GM19455 (cell line): Measurements from ENCODE around the gene CCT8L2.
"Not testable (repeated sequence)": the region's sequence is repeated elsewhere in the genome, so short reads cannot be mapped to it uniquely, and the experiment has no call there.

Experiments
- ATAC-seq: cut with Tn5 transposase; IDR thresholded peaks from one replicate; pipeline ENCODE4 v1.9.1; 2021; ENCODE audit not compliant: unreplicated experiment

The CCT8L2 gene

DNA sequence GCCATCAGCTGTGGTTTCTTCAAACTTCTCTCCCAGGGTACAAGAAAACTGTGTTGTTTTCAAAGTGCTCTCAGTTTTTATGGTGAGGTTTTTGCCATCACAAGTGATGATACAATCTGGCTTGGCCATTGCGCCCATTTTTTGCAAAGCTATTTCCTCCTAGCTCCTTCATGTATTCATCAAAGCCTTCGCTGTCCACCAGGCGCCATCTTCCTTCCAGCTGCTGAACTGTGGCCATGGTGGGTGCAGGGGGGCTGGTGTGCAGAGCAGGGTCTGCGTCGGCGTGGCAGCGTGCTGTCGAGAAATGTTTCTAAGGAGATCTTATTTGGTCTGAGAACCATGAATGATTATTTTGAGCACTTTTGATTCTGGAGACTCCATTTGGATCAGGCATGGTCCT is 2.6 kb upstream of the CCT8L2 start:
- ATAC-seq: not testable (repeated sequence)

DNA sequence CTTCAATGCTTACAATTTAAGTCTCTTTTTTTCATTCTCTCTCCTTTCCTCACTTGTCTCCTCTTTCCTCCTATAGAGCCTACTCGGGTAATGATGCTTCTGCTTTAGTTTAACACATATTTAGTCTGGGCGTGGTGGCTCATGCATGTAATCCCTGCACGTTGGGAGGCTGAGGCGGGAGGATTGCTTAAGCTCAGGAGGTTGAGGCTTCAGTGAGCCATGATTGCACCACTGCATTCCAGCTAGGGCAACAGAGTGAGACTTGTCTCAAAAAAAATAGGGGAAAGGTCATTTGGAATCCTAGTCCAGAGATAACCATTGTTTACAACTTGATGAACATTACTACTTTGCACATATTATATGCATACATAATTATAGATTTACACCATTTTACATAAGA is 1.4 kb upstream of the CCT8L2 start:
- no peak for ATAC-seq

DNA sequence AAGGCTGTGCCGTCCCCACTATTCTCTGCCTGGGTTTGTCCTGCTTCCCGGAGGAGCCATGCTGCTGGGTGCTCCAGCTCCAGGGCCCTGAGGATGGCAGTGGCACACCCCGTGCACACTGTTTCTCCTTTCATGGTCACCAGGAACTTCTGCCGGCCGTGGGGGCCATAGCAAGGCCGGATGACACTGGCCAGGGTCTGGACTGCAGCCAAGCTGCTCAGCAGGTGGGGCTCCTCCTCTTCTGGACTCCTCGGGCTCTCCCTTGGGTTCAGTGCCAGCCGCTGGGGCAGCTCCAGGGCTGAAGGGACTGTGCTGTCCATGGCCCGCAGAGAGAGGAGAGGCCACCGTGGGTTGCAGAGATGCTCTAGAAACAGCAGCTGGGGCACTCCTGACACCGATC is 379 bp downstream of the CCT8L2 start:
- not testable (repeated sequence) for ATAC-seq

DNA sequence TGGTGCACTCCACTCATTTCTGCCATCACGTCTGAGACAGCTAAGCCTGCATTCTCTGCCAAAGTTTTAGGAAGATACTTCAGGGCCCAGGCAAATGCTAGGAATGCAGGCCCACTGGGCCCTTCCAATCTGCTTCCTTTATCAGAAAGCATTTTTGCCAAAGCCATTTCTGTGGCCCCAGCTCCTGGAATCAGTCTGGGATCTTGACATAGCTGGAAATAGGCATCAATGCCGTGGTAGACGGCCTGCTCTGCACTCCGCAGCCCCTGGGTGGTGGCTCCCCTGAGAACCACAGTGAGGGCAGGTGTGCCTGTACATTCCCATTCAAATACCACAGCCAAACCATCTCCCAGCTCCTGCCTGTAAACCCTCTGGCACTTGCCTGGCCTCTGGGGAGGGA is 1.5 kb downstream of the CCT8L2 start:
- ATAC-seq: not testable (repeated sequence)

DNA sequence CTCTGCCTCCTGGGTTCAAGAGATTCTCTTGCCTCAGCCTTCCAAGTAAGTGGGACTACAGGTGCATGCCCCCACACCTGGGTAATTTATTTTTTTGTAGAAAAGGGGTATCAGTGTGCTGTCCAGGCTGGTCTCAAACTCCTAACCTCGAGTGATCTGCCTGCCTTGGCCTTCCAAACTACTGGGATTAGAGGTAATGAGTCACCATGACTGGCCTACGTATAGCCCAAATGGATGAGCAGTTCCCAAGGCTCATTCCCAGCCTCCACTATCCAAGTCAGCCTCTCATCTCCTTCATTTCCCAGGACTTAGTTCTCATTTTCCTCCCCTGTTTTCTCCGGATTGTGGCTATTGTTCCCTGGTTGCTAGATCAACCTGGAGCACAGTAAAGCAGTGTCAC is 5.6 kb downstream of the CCT8L2 start:
- no peak for ATAC-seq

DNA sequence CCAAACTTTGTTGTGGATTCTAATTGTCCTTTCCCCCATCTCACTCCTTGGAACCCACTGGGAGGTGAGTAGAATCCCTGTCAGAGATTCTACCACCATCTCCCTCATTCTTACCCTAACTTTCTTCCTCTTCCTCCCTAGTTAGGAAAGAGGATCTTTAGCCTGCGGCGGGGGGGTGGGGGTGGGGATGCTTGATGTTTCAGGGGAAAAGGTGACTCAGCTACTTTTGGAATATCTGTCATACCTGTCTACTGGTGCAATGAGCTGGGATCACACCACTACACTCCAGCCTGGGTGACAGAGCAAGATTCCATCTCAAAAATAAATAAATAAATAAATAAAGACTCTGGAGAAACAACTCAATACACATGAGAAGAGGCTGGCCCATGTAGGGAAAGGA is 6.4 kb downstream of the CCT8L2 start:
- ATAC-seq: no peak

DNA sequence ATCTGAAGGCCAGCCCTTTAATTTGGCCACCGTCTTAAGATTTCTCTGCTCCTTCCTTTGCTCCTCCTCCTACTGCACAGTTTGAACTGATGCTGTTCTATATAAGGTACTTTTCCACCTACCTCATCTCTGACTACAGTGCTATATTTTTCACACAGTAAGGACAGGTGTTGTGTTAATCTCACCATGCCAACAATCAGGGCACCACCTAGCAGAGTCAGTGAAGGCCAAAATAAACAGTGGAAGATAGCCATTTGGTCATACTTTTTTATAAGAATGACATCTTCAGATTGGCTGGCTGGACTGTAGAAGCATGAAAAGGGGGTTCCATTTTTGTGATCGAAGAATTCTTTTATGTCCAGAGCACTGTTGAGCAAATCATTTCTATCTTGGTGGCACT is 11.7 kb downstream of the CCT8L2 start:
- not testable (repeated sequence) for ATAC-seq

DNA sequence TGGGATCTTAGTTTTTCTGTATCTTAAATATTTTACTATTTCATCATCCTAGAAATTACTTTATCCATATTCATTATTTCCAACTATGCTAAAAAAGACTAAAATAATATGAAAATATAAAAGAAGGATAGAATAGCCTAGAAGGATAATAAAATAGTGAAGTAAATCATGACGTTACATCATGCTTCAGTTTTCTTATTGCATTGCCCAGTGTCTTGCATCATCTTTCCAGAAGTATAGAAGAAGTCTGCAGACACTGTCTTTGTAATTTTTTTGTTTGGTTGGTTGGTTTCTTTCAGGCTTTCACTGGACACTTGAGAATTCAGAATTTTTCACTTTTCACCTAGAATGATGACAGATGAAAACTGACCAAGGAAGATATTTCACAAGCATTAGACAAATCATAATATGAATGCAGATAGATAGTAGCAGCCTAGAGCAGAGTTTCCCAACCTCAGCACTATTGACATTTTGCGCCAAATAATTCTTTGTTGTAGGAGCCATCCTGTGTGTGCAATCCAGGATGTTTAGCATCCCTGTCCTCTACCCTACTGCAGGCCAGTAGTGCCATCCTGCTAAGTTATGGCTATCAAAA is 23.3 kb downstream of the CCT8L2 start:
- not testable (repeated sequence) for ATAC-seq

DNA sequence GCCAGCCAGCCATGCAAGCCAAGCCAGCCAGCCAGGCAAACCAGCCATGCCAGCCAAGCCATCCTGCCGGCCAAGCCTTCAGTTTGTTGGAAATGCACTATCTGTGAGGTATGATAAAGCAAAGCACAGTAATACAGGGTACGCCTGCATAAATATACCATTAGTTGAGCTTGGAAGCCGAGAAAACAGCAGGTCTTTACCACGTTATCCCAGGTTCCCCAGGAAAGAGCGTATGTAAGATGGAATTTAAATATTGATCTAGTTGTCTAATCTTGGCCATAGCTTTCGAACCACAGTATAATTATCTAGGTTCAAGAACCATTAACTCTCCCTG is 24.2 kb downstream of the CCT8L2 start:
- no peak for ATAC-seq

DNA sequence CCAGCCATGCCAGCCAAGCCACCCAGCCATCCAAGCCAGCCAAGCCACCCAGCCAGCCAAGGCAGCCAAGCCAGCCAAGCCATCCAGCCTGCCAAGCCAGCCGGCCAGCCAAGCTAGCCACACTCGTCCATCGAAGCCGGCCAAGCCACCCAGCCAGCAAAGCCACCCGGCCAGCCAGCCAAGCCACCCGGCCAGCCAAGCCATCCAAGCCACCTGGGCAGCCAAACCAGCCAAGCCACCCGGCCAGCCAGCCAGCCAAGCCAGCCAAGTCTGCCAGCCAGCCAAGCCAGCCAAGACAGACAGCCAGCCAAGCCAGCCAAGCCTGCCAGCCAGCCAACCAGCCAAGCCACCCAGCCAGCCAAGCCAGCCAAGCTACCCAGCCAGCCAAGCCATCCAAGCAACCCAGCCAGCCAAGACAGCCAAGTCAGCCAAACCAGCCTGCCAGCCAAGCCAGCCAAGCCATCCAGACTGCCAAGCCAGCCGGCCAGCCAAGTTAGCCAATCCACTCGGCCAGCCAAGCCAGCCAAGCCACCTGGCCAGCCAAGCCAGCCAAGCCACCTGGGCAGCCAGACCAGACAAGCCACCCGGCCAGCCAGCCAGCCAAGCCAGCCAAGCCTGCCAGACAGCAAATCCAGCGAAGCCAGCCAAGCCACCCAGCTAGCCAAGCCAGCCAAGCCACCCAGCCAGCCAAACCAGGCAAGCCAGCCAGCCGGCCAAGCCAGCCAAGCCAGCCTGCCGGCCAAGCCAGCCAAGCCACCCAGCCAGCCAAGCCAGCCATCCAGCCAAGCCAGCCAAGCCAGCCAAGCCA is 24.8 kb downstream of the CCT8L2 start:
- ATAC-seq: not testable (repeated sequence)

DNA sequence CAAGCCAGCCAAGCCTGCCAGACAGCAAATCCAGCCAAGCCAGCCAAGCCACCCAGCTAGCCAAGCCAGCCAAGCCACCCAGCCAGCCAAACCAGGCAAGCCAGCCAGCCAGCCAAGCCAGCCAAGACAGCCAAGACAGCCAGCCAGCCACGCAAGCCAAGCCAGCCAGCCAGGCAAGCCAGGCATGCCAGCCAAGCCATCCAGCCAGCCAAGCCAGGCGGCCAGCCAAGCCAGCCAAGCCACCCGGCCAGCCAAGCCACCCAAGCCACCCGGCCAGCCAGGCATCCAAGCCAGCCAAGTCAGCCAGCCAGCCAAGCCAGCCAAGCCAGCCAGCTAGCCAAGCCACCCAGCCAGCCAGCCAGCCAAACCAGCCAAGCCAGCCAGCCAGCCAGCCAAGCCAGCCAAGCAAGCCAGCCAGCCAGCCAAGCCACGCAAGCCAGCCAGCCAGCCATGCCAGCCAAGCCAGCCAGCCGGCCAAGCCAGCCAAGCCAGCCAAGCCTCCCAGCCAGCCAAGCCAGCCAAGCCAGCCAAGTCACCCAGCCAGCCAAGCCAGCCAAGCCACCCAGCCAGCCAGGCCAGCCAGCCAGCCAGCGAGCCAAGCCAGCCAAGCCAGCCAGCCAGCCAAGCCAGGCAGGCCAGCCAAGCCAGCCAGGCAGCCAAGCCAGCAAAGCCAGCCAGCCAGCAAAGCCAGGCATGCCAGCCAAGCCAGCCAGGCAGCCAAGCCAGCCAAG is 26.0 kb downstream of the CCT8L2 start:
- ATAC-seq: not testable (repeated sequence)

DNA sequence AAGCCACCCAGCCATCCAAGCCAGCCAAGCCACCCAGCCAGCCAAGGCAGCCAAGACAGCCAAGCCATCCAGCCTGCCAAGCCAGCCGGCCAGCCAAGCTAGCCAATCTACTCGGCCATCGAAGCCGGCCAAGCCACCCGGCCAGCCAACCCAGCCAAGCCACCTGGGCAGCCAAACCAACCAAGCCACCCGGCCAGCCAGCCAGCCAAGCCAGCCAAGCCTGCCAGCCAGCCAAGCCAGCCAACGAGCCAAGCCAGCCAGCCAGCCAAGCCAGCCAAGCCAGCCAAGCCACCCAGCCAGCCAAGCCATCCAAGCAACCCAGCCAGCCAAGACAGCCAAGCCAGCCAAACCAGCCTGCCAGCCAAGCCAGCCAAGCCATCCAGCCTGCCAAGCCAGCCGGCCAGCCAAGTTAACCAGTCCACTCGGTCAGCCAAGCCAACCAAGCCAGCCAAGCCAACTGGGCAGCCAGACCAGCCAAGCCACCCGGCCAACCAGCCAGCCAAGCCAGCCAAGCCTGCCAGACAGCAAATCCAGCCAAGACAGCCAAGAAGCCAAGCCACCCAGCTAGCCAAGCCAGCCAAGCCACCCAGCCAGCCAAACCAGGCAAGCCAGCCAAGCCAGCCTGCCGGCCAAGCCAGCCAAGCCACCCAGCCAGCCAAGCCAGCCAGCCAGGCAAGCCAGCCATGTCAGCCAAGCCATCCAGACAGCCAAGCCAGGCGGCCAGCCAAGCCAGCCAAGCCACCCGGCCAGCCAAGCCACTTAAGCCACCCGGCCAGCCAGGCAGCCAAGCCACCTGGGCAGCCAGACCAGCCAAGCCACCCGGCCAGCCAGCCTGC is 26.8 kb downstream of the CCT8L2 start:
- not testable (repeated sequence) for ATAC-seq

DNA sequence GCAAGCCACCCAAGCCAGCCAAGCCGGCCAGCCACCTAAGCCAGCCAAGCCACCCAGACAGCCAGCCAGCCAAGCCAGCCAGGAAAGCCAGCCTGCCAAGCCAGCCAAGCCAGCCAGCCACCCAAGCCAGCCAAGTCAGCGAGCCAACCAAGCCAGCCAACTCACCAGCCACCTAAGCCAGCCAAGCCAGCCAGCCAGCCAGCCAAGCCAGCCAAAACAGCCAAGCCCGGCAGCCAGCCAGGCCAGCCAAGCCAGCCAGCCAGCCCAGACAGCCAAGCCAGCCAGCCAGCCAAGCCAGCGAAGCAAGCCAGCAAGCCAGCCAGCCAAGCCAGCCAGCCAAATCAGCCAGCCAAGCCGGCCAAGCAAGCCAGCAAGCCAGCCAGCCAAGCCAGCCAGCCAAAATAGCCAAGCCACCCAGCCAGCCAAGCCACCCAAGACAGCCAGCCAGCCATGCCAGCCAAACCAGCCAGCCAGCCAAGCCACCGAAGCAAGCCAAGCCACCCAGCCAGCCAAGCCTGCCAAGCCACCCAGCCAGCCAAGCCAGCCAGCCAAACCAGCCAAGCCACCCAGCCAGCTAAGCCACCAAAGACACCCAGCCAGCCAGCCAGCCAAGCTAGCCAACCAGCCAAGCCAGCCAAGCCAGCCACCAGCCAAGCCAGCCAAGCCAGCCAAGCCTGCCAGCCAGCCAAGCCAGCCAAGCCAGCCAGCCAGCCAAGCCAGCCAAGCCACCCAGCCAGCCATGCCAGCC is 27.6 kb downstream of the CCT8L2 start:
- ATAC-seq: not testable (repeated sequence)

DNA sequence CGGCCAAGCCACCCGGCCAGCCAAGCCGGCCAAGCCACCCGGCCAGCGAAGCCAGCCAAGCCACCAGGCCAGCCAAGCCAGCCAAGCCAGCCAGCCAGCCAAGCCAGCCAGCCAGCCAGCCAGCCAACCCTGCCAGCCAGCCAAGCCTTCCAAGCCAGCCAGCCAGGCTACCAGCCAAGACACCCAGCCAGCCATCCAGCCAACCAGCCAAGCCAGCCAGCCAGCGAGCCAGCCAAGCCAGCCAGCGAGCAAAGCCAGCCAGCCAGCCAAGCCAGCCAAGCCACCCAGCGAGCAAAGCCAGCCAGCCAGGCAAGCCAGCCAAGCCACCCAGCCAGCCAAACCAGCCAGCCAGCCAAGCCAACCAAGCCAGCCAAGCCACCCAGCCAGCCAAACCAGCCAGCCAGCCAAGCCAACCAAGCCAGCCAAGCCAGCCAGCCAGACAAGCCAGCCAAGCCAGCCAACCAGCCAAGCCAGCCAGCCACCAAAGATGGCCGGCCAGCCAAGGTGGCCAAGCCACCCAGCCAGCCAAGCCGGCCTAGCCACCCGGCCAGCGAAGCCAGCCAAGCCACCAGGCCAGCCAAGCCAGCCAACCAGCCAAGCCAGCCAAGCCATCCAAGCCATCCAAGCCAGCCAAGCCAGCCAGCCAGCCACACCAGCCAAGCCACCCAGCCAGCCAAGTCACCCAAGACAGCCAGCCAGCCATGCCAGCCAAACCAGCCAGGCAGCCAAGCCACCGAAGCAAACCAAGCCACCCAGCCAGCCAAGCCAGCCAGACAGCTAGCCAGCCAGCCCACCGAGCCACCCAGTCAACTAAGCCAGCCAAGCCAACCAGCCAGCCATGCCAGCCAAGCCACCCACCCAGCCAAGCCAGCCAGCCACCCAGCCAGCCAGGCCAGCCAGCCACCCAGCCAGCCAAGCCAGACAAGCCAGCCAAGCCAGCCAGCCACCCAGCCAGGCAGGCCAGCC is 28.8 kb downstream of the CCT8L2 start:
- no peak for ATAC-seq

DNA sequence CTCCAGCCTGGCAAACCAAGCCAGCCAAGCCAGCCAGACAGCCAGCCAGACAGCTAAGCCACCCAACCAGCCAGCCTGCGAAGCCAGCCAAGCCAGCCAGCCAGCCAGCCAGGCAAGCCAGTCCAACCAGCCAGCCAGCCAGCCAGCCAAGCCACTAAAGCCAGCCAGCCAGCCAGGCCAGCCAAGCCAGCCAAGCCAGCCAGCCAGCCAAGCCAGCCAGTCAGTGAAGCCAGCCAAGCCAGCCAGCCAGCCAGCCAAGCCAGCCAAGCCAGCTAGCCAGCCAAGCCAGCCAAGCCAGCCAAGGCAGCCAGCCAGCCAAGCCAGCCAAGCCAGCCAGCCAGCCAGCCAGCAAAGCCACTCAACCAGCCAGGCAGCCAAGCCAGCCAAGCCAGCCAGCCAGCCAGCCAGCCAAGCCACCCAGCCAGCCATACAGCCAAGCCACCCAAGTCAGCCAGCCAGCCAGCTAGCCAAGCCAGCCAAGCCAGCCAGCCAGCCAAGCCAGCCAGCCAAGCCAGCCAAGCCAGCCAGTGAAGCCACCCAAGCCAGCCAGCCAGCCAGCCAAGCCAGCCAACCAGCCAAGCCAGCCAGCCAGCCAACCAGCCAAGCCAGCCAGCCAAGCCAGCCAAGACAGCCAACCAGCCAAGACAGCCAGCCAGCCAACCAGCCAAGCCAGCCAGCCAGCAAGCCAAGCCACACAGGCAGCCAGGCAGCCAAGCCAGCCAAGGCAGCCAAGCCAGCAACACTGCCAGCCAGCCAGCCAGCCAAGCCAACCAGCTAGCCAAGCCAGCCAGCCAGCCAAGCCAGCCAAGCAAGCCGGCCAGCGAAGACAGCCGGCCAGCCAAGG is 29.7 kb downstream of the CCT8L2 start:
- ATAC-seq: no peak

DNA sequence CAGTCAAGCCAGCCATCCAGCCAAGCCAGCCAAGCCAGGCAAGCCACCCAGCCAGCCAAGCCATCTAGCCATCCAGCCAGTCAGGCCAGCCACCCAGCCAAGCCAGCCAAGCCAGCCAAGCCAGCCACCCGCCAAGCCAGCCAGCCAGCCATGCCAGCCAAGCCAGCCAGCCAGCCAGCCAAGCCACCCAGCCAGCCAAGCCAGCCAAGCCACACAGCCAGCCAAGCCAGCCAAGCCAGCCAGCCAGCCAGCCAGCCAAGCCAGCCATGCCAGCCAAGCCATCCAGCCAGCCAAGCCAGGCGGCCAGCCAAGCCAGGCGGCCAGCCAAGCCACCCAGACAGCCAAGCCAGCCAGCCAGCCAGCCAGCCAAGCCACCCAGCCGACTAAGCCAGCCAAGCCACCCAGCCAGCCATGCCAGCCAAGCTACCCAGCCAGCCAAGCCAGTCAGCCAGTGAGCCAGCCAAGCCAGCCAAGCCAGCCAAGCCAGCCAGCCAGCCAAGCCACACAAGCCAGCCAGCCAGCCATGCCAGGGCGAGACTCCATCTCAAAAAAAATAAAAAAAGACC is 31.4 kb downstream of the CCT8L2 start:
- not testable (repeated sequence) for ATAC-seq

DNA sequence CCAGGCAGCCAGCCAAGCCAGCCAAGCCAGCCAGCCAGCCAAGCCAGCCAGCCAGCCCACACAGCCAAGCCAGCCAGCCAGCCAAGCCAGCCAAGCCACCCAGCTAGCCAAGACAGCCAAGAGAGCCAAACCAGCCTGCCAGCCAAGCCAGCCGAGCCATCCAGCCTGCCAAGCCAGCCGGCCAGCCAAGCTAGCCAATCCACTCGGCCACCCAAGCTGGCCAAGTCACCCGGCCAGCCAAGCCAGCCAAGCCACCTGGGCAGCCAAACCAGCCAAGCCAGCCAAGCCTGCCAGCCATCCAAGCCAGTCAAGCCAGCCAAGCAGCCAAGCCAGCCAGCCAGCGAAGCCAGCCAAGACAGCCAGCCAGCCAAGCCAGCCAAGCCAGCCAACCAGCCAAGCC is 32.0 kb downstream of the CCT8L2 start:
- ATAC-seq: not testable (repeated sequence)

DNA sequence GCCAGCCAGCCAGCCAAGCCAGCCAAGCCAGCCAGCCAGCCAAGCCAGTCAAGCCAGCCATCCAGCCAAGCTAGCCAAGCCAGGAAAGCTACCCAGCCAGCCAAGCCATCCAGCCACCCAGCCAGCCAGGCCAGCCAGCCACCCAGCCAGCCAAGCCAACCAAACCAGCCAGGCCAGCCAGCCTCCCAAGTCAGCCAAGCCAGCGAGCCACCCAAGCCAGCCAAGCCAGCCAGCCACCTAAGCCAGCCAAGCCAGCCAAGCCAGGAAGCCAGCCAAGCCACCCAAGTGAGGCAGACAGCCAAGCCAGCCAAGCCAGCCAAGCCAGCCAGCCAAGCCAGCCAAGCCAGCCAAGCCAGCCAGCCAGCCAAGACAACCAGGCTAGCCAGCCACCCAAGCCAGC is 32.6 kb downstream of the CCT8L2 start:
- not testable (repeated sequence) for ATAC-seq
